ENCODE measurements around the gene DPH1.

GRCh38 chr17:2028234-2028614 is 1.7 kb upstream of the DPH1 start:
- TF ChIP-seq CTCF (IDR thresholded peaks at IDR 0.05 in 4 of 5, conservative IDR thresholded peaks at IDR 0.05 in 1 of 5), result no peak
- no peak for TF ChIP-seq POLR2A (IDR thresholded peaks at IDR 0.05)
